GM12892 (cell line): ENCODE results near the gene POU2AF1.

Source experiments
- DNase-seq: peaks from one replicate; pipeline ENCODE4 v3.0.0; 2011; ENCODE audit not compliant: insufficient read length
- FAIRE-seq: peaks from 2 replicates; lab custom pipeline; 2011; peaks lifted over from hg19 to GRCh38; lab: Jason Lieb, UNC
- POLR2A ChIP-seq: IDR thresholded peaks from 2 replicates; pipeline ENCODE4 v1.6.1; 2011; ENCODE audit warnings: low read depth, low read length, control low read depth
- POLR2AphosphoS5 ChIP-seq: IDR thresholded peaks from 2 replicates; pipeline ENCODE4 v1.6.1; 2011; ENCODE audit warnings: low read depth, low read length, control low read depth
- TAF1 ChIP-seq: IDR thresholded peaks from 2 replicates; pipeline ENCODE4 v1.6.1; 2011; ENCODE audit warnings: low read depth, mild to moderate bottlenecking, control low read depth, low read length, borderline replicate concordance

Gene POU2AF1

DNA sequence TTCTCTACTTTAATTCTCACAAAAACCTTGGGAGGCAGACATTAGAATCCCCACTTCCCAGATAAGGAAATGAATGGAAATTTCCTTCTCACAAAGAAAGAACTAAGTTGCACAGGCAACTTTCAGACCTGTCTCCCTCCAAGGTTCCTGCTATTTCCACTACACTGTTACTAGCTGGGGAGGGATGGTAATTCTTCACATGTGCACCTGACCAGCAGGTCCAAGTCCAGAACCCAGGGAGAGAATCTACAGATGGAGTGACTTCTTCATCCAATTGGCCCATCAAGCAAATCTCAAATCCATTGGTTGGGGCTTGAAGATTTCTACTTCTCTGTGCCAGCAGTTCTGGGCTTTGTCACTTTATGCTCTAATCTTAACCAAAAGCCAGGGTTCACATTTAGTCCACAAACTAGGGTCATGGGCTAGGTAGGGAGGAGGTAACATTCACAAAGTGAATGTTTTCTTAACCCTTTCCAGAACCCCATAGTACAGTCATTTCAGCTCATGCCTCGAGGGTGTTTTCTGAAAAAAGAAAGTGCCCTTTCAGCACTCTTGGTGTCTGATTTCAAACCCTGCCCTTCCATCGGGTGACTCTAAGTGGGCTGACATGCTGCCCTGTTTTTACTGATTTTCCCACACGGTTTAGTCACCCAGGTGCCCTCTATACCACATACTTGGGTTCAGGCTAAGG lies 2.7 kb downstream of the POU2AF1 start:
- DNase-seq (no peak), FAIRE-seq (peak; percentile 97)
- TF ChIP-seq POLR2A = peak; percentile 57; the same call in 1 of the 2 replicates
- TF ChIP-seq TAF1 = no peak

DNA sequence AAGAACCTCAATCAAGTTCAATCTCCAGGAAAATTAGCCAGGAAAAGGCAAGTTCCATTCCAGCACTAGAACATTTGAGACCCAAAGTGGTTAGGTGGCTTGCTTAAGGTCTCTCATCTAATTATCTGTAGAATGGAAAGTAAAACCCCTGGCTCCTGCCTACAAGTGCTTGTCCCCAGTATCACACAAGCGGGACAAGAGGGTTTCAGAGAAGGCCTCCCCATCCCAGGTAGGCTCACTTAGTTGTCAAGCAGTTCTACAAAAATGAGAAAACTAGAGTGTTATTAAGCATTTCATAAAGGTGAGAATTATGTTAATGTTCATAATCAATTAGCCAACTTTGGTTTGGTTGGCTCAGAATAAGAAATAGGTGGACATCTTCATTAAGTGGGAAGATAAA lies 5.5 kb downstream of the POU2AF1 start:
- DNase-seq (no peak), FAIRE-seq (no peak)
- TF ChIP-seq POLR2AphosphoS5 (no peak), TAF1 (no peak), POLR2A (no peak)

DNA sequence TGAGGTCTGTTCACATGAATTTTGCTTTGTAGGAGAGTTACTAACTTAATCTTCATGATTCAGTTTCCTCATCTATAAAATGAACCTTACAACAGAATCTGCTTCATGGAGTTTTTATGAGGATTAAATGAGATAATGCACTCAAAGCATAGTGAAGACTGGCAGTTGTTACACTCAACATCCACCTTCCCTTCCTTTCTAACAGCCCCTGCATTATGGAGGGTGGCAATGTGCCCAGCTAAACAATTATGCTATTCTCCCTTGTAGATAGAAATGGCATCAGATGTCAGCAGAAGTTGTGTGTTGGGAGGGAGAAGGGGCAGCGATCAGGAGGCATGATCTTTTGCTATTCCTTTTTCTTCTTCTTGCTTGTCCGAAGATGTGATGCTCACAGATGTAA lies 6.5 kb downstream of the POU2AF1 start:
- FAIRE-seq (peak; percentile 98), DNase-seq (no peak)
- no peak for TF ChIP-seq TAF1
- no peak for TF ChIP-seq POLR2AphosphoS5
- TF ChIP-seq POLR2A = no peak

DNA sequence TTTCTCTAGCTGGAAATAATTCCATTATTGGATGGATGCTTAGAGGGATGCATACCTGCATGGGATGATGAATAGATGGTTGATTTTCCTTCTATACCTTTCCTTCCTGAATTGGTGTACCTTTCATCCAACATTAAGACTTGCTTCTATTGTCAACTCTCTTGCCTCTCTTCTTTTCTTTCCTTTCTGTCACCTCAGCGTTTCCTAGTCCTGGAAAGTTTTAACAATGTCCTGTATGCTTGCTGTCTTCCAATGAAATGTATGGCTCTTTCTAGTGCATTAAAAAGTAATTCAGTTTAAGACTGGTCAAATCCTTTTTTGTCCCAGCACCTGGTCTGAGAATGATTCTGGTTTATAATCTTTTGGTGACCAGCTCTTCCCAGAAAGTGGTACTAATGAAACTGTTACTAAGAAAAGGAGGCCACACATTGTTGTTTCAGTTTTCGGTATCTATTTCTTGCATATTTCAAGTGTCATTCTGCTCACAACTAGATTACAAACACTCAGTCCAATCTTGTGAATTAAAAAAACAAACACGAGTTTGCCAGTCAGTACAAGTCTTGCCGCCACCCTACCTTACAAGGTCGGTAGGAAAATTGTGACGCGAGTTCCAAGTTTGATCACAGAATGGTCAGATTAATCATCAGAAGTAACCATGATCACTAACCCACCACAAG lies 8.0 kb downstream of the POU2AF1 start:
- TF ChIP-seq POLR2A = no peak

DNA sequence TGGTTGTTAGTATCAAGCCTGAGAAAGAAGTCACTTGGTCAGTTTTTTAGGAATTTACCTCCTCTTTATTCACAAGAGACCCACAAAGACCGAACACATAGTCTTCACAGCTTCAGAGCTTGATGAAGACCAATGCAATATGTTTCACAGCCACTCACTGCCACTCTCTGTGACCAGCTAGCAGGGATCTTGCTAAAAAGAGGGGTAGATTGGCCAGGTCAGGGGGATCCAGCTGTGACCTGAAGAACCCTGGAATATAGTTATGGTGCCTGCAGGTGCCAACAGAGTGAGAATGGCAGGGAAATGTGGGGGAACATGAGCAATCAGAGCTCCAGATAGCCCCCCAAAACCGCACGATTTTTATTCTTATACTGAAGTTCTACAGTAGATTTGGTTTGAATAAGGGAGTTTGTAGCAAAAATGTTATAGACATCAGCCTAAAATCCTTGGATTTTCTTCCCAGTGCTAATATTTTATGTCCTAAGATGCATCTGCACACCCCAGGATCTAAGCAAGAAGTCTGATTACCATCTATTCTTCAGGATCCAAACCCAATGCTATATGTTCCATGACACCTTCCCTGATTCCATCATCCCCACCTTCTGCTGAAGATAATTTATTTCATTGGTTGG lies 8.7 kb downstream of the POU2AF1 start:
- FAIRE-seq (no peak), DNase-seq (no peak)
- TF ChIP-seq POLR2AphosphoS5 = peak; percentile 20; the same call in 1 of the 2 replicates
- TF ChIP-seq POLR2A = no peak

More for the DNA sequence above, 8.0 kb downstream of the POU2AF1 start:
- DNase-seq = no peak
- no peak for FAIRE-seq

DNA sequence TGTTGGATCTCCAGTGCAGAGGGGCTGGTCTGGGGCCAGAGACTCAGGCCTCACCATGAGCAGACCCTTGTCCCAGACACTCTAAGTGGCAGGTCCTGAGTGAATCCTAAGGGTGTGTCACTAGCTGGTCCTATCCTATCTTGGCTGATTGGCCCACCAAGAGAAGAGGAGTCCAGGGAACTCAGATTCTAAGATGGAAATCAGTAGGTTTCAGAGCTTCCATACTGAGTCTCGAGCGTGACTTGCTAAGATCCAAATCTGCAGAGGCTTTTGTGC lies 10.9 kb downstream of the POU2AF1 start:
- DNase-seq = no peak
- TF ChIP-seq TAF1 (no peak), POLR2A (0 out of 2 replicates have a peak, but pooled peaks have one; percentile 26)
- FAIRE-seq = no peak

DNA sequence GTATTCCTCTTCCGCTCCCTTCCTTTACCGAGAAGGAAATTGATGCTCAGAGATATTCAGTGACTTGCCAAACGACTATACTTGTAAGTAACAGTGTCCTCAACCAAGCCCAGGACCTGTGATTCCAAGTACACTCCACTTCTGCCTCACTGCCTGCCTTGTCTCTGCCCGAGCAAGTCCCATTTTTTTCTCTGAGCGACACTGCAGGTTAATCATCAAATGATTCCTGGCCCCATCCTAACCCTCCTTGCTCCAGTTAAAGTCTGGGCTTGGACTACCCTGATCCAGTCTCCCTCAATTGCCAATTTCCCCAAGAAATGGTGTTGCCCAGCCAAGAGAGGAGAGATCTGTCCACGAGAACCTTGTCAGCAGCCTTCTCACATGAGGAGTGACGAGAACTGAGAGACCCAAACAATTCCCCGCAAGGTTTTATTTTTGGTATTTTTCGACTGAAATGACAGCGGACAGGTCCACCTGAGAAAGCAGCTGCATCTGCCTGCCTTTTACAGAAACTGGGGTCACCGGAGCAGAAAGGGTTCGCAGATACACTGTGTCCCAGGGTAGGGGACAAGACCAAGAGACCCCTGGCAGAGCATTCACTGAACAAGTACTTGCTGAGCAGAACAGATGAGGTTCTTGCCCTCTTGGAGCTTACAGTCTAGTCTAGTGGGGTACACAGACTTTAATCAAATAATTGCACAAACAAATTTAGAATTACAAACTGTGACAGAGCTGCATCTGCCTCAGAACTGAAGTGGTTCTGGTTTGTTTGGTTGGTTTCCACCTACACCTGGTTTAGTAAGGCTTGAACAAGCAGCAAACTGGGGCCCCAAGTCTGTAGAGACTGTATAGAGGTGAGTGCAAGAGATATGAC lies 11.4 kb downstream of the POU2AF1 start:
- FAIRE-seq = peak; percentile 100
- no peak; the same call in 1 of the 2 replicates for TF ChIP-seq POLR2A
- no peak; the same call in 1 of the 2 replicates for TF ChIP-seq POLR2AphosphoS5
- 0 out of 2 replicates have a peak, but pooled peaks have one; percentile 45 for TF ChIP-seq TAF1
- DNase-seq = no peak

DNA sequence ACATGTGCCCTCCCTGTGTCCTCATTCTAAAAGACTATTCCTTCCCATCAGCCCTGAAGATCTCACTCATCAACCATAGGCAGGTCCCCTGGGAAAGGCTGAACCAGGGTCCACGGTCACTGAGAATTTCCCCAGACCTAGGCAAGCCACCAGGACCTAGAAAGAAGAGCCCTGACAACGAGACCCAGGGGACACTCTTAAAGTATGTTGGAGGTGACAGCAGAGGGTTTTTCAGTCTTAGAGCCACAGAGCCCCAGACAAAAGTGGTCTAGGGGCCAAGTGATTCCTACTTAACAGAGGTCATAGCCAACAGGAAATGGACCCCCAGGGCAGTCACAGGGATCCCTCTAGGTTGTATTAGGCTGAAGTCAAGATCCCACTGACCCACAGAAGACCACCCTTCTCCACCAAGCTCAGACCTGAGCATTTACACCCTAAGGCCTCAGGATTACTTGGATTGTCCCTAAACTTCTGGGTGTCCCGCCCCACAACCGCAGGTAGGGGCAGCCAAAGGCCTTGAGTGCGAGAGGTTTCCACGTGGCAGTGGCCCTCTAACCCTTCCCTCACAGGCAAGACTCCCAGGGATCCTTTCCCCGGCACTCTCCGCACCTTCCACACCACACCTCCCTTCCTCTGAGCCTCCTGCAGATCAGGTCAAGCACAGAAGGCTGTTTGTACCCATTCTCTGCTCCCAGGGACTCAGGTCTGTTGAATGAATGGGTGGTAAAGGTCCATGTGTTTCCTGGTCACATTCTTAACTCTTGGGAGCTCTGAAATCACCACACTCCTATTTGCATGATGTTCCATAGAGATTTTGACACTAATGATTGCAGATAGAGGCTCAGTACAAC lies 12.3 kb downstream of the POU2AF1 start:
- TF ChIP-seq TAF1 (no peak), POLR2A (peak; percentile 46; the same call in 1 of the 2 replicates)
- FAIRE-seq = no peak
- DNase-seq = no peak

DNA sequence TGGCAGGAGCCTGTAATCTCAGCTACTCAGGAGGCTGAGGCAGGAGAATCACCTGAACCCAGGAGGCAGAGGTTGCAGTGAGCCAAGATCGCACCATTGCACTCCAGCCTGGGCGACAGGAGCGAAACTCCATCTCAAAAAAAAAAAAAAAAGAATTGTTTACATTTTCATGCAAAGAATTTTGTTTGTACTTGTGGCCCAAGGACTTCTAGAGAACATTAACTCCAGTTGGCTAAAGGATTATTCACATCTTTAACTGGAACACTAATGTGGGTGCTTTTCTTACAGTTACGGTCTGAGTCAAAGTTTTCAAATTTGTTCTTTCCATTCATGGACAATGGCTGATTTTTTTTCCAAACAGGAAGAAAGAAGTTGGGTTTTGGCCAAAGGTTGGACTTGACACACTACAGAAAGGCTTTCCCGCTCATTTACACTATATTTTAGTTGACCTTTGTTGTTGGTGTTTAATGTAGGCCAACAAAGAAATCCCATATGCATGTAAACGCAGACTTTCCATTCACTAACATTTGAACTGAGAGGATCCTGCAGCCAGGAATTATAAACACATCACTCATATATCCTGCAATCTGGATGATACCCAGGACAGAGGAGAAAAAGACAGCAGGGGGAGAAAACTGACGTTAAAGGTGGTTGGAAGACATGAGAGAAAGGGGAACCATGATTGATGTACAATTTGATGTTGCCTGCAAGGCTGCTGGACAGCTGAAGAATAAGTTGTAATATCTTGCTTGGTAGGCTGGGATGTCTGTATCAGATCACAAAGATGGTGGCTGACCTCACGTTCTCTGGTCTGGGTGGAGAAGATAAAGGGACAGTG lies 13.1 kb downstream of the POU2AF1 start:
- DNase-seq = no peak
- no peak for FAIRE-seq
- TF ChIP-seq TAF1 = no peak
- TF ChIP-seq POLR2AphosphoS5 = no peak
- TF ChIP-seq POLR2A = no peak

DNA sequence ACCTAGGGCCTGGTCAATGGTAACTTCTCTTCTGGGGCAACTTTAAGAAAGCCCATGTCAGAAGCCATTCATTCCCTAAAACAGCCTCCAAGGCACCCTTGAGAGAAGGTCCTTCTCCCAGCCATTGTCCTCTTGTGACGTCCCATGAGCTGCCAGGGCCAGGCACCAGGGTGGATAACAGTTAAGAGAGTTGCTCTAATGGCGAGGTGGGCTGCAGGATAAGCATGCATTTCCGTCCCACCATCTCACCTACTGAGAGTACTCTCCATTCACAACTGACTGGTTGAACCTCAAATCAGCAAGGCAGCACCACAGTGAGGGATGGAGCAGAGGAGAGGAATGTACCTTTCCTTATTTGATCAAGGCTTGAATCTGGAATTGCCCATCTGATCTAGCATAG lies 14.6 kb downstream of the POU2AF1 start:
- TF ChIP-seq TAF1 (no peak), POLR2A (no peak), POLR2AphosphoS5 (no peak)
- FAIRE-seq (no peak), DNase-seq (no peak)
